ENCODE results near the gene GOLGA8J. TPM values are rescaled to one million over a fixed set of nuclear protein-coding genes. Genes with fewer than 3 reads are reported as not detected.
"Not testable (repeated sequence)": the region's sequence is repeated elsewhere in the genome, so short reads cannot be mapped to it uniquely, and the experiment has no call there.

The GOLGA8J gene
- total RNA-seq = under 1 TPM in 1 of 2 experiments, not detected in 1; 0.34 TPM

GRCh38 chr15:30082655-30083054 lies at the start of gene GOLGA8J:
GOLGA8J (plus strand) TSS chr15:30082955; CDS start chr15:30083053, 98 bp downstream.
- CTCF ChIA-PET = not testable (repeated sequence)

GRCh38 chr15:30033211-30033610 lies 49.5 kb upstream of the GOLGA8J start:
- no peak for DNase-seq
- H3K27me3 Mint-ChIP-seq (ENCODE audit: low read depth) = peaks cover 2% of the 10 kb centered on the region
- POLR2A ChIA-PET = no interaction called here
- no peak overlapping the region for H3K27ac Mint-ChIP-seq
- H3K9me3 Mint-ChIP-seq (ENCODE audit: insufficient read depth) = no peaks in the 10 kb centered on the region
- H3K4me3 Mint-ChIP-seq = no peak overlapping the region
- ATAC-seq = no peak
- CTCF ChIA-PET = no interaction called here
- no peaks in the 10 kb centered on the region for H3K36me3 Mint-ChIP-seq (ENCODE audit: low read depth)
- H3K4me1 Mint-ChIP-seq (ENCODE audit: low read depth) = no peaks in the 10 kb centered on the region

More at GRCh38 chr15:30082655-30083054, at the start of gene GOLGA8J:
- POLR2A ChIA-PET; H3K27ac Mint-ChIP-seq; ATAC-seq; DNase-seq; H3K36me3 Mint-ChIP-seq (ENCODE audit: low read depth); H3K27me3 Mint-ChIP-seq (ENCODE audit: low read depth); H3K4me1 Mint-ChIP-seq (ENCODE audit: low read depth); H3K9me3 Mint-ChIP-seq (ENCODE audit: insufficient read depth); H3K4me3 Mint-ChIP-seq: not testable (repeated sequence)

- H3K36me3 Mint-ChIP-seq (ENCODE audit: low read depth) = no peaks in the 10 kb centered on the region
- no peak overlapping the region for H3K4me3 Mint-ChIP-seq
- H3K9me3 Mint-ChIP-seq (ENCODE audit: insufficient read depth) = no peaks in the 10 kb centered on the region
- no peaks in the 10 kb centered on the region for H3K4me1 Mint-ChIP-seq (ENCODE audit: low read depth)
- ATAC-seq (no peak), DNase-seq (no peak)
- H3K27me3 Mint-ChIP-seq (ENCODE audit: low read depth) = peaks cover 2% of the 10 kb centered on the region
- ChIA-PET CTCF (no interaction called here), POLR2A (no interaction called here)
- H3K27ac Mint-ChIP-seq = no peak overlapping the region
These were observed 49.0 kb upstream of the GOLGA8J start for GRCh38 chr15:30033763-30034162.

- Mint-ChIP-seq H3K4me3 (no peak overlapping the region), H3K36me3 (ENCODE audit: low read depth) (no peaks in the 10 kb centered on the region), H3K4me1 (ENCODE audit: low read depth) (no peaks in the 10 kb centered on the region), H3K27ac (no peak overlapping the region), H3K27me3 (ENCODE audit: low read depth) (no peaks in the 10 kb centered on the region), H3K9me3 (ENCODE audit: insufficient read depth) (no peaks in the 10 kb centered on the region)
- POLR2A ChIA-PET = no interaction called here
- CTCF ChIA-PET = no interaction called here
- DNase-seq (no peak), ATAC-seq (no peak)
These were observed 46.6 kb upstream of the GOLGA8J start for GRCh38 chr15:30036036-30036703.

- no peak overlapping the region for H3K4me3 Mint-ChIP-seq
- no peaks in the 10 kb centered on the region for H3K4me1 Mint-ChIP-seq (ENCODE audit: low read depth)
- POLR2A ChIA-PET = no interaction called here
- H3K27ac Mint-ChIP-seq = no peak overlapping the region
- no peak for DNase-seq
- CTCF ChIA-PET = no interaction called here
- H3K27me3 Mint-ChIP-seq (ENCODE audit: low read depth) = no peaks in the 10 kb centered on the region
- H3K36me3 Mint-ChIP-seq (ENCODE audit: low read depth) = no peaks in the 10 kb centered on the region
- no peaks in the 10 kb centered on the region for H3K9me3 Mint-ChIP-seq (ENCODE audit: insufficient read depth)
- no peak for ATAC-seq
These were observed 43.9 kb upstream of the GOLGA8J start for GRCh38 chr15:30038667-30039523.

GRCh38 chr15:30041868-30042267 lies 40.9 kb upstream of the GOLGA8J start:
- no peak for DNase-seq
- Mint-ChIP-seq H3K27me3 (ENCODE audit: low read depth) (no peaks in the 10 kb centered on the region), H3K9me3 (ENCODE audit: insufficient read depth) (no peaks in the 10 kb centered on the region), H3K4me3 (no peak overlapping the region), H3K36me3 (ENCODE audit: low read depth) (no peaks in the 10 kb centered on the region), H3K4me1 (ENCODE audit: low read depth) (no peaks in the 10 kb centered on the region), H3K27ac (no peak overlapping the region)
- ChIA-PET POLR2A (no interaction called here), CTCF (no interaction called here)
- ATAC-seq = no peak

- ChIA-PET POLR2A (no interaction called here), CTCF (no interaction called here)
- no peaks in the 10 kb centered on the region for H3K36me3 Mint-ChIP-seq (ENCODE audit: low read depth)
- H3K4me3 Mint-ChIP-seq = no peak overlapping the region
- no peaks in the 10 kb centered on the region for H3K27me3 Mint-ChIP-seq (ENCODE audit: low read depth)
- no peak overlapping the region for H3K27ac Mint-ChIP-seq
- no peaks in the 10 kb centered on the region for H3K9me3 Mint-ChIP-seq (ENCODE audit: insufficient read depth)
- no peaks in the 10 kb centered on the region for H3K4me1 Mint-ChIP-seq (ENCODE audit: low read depth)
- DNase-seq = no peak
- ATAC-seq = no peak
These were observed 40.2 kb upstream of the GOLGA8J start for GRCh38 chr15:30042556-30042955.

- Mint-ChIP-seq H3K36me3 (ENCODE audit: low read depth) (no peaks in the 10 kb centered on the region), H3K4me3 (no peak overlapping the region), H3K27ac (no peak overlapping the region), H3K9me3 (ENCODE audit: insufficient read depth) (no peaks in the 10 kb centered on the region), H3K27me3 (ENCODE audit: low read depth) (no peaks in the 10 kb centered on the region), H3K4me1 (ENCODE audit: low read depth) (no peaks in the 10 kb centered on the region)
- POLR2A ChIA-PET = no interaction called here
- ATAC-seq (no peak), DNase-seq (no peak)
- CTCF ChIA-PET = no interaction called here
These were observed 39.5 kb upstream of the GOLGA8J start for GRCh38 chr15:30043211-30043655.

GRCh38 chr15:30044377-30044776 lies 38.4 kb upstream of the GOLGA8J start:
- ChIA-PET CTCF (no interaction called here), POLR2A (no interaction called here)
- no peak for DNase-seq
- H3K4me1 Mint-ChIP-seq (ENCODE audit: low read depth) = no peaks in the 10 kb centered on the region
- no peak for ATAC-seq
- no peaks in the 10 kb centered on the region for H3K36me3 Mint-ChIP-seq (ENCODE audit: low read depth)
- H3K9me3 Mint-ChIP-seq (ENCODE audit: insufficient read depth) = no peaks in the 10 kb centered on the region
- no peak overlapping the region for H3K4me3 Mint-ChIP-seq
- no peak overlapping the region for H3K27ac Mint-ChIP-seq
- H3K27me3 Mint-ChIP-seq (ENCODE audit: low read depth) = no peaks in the 10 kb centered on the region

- CTCF ChIA-PET; H3K4me1 Mint-ChIP-seq (ENCODE audit: low read depth); H3K27ac Mint-ChIP-seq; H3K36me3 Mint-ChIP-seq (ENCODE audit: low read depth); H3K27me3 Mint-ChIP-seq (ENCODE audit: low read depth); H3K9me3 Mint-ChIP-seq (ENCODE audit: insufficient read depth); H3K4me3 Mint-ChIP-seq; POLR2A ChIA-PET; DNase-seq; ATAC-seq: not testable (repeated sequence)
These were observed 37.9 kb upstream of the GOLGA8J start for GRCh38 chr15:30044826-30045225.

GRCh38 chr15:30045248-30046041 lies 37.3 kb upstream of the GOLGA8J start:
- H3K27ac Mint-ChIP-seq; H3K4me3 Mint-ChIP-seq; H3K36me3 Mint-ChIP-seq (ENCODE audit: low read depth); DNase-seq; H3K27me3 Mint-ChIP-seq (ENCODE audit: low read depth); POLR2A ChIA-PET; H3K4me1 Mint-ChIP-seq (ENCODE audit: low read depth); H3K9me3 Mint-ChIP-seq (ENCODE audit: insufficient read depth); CTCF ChIA-PET; ATAC-seq: not testable (repeated sequence)

GRCh38 chr15:30046430-30046829 lies 36.3 kb upstream of the GOLGA8J start:
- no peaks in the 10 kb centered on the region for H3K4me1 Mint-ChIP-seq (ENCODE audit: low read depth)
- no peak overlapping the region for H3K4me3 Mint-ChIP-seq
- H3K36me3 Mint-ChIP-seq (ENCODE audit: low read depth) = no peaks in the 10 kb centered on the region
- no peak overlapping the region for H3K27ac Mint-ChIP-seq
- POLR2A ChIA-PET = no interaction called here
- CTCF ChIA-PET = no interaction called here
- DNase-seq = no peak
- ATAC-seq = no peak
- H3K27me3 Mint-ChIP-seq (ENCODE audit: low read depth) = peaks cover 2% of the 10 kb centered on the region
- no peaks in the 10 kb centered on the region for H3K9me3 Mint-ChIP-seq (ENCODE audit: insufficient read depth)

Data from activated CD8-positive, alpha-beta T cell treated with anti-CD3 and anti-CD28 coated beads, Interleukin-2, amount 10 ng/mL, durations not matched to agents 7 days and 5 days (primary cell).